ENCODE data around the gene SLC30A7.

DNA sequence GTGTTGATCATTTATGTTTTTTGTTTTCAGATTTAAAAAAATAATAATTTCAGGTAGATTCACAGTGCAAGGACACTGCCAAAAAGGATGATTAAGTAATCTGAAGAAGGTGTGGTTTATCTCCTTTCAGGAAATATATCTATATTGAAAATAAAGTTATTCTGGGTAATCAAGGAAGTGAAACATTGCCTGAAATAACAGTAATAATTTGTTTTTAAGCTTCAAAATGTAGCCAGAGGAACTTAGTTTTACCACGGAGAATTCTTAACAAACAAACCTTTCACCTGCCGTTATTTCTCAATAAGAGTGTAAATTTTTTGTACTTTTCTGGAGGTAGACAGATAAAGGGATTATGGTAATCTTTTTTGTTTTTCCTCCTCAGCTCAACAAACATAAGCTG, 132.6 kb downstream of the SLC30A7 start:
- TF ChIP-seq, protein P1, sequence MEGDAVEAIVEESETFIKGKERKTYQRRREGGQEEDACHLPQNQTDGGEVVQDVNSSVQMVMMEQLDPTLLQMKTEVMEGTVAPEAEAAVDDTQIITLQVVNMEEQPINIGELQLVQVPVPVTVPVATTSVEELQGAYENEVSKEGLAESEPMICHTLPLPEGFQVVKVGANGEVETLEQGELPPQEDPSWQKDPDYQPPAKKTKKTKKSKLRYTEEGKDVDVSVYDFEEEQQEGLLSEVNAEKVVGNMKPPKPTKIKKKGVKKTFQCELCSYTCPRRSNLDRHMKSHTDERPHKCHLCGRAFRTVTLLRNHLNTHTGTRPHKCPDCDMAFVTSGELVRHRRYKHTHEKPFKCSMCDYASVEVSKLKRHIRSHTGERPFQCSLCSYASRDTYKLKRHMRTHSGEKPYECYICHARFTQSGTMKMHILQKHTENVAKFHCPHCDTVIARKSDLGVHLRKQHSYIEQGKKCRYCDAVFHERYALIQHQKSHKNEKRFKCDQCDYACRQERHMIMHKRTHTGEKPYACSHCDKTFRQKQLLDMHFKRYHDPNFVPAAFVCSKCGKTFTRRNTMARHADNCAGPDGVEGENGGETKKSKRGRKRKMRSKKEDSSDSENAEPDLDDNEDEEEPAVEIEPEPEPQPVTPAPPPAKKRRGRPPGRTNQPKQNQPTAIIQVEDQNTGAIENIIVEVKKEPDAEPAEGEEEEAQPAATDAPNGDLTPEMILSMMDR (IDR thresholded peaks at IDR 0.05; ENCODE audit: insufficient read depth, low read depth, low read length) = no peak
- TF ChIP-seq EZH2 (IDR thresholded peaks at IDR 0.05; ENCODE audit: insufficient read depth, low read length) = no peak
